ENCODE results near the gene DYNLL1.

The DYNLL1 gene

GRCh38 chr12:120540445-120540844 lies 44.5 kb downstream of the DYNLL1 start:
- H2BK15ac ChIP-seq (ENCODE audit: low read length): no peak overlapping the region
- no peak overlapping the region for H4K91ac ChIP-seq (ENCODE audit: low read depth, low read length, poor library complexity)
- no peak overlapping the region for H2BK5ac ChIP-seq (ENCODE audit: low read length)
- DNase-seq (ENCODE audit: low spot score): no peak
- H4K8ac ChIP-seq (ENCODE audit: low read depth, low read length): no peak overlapping the region
- H3K18ac ChIP-seq (ENCODE audit: low read length): no peak overlapping the region
- H2BK12ac ChIP-seq (ENCODE audit: low read length): no peak overlapping the region
- whole genome bisulfite sequencing, 2 donors (ENCODE audit: extremely low coverage in 2 of 2, insufficient read length in 2 of 2, insufficient replicate concordance in 1 of 2): no CpG with 5 or more reads among the region's 3 CpGs
- no peak overlapping the region for H2BK120ac ChIP-seq (ENCODE audit: low read depth, low read length)
- H3K14ac ChIP-seq (ENCODE audit: low read length): no peak overlapping the region
- no peak overlapping the region for H3K4me3 ChIP-seq (ENCODE audit: low read length in 2 of 2)
- no peak overlapping the region for H2AFZ ChIP-seq (ENCODE audit: low read length)
- no peaks in the 10 kb centered on the region for H3K27me3 ChIP-seq (ENCODE audit: control insufficient read depth in 3 of 3, insufficient read depth in 3 of 3, low read depth in 1 of 3, low read length in 3 of 3)
- H3K27ac ChIP-seq (replicated peaks; ENCODE audit: low read length): no peak overlapping the region
- H3K4me1 ChIP-seq (ENCODE audit: control insufficient read depth in 2 of 2, insufficient read depth in 1 of 2, low read depth in 1 of 2, low read length in 2 of 2): peaks cover 6 to 15% of the 10 kb centered on the region in 2 donors
- no peak overlapping the region for H3K4ac ChIP-seq (ENCODE audit: low read length)
- H2AK5ac ChIP-seq (ENCODE audit: low read depth, low read length): no peak overlapping the region
- no peaks in the 10 kb centered on the region for H3K9me3 ChIP-seq (replicated peaks in 1 of 2; ENCODE audit: control insufficient read depth in 2 of 2, insufficient read depth in 1 of 2, low read depth in 1 of 2, low read length in 2 of 2)
- H3K9ac ChIP-seq (ENCODE audit: low read depth, low read length, poor library complexity): no peak overlapping the region
- no peak overlapping the region for H3K4me2 ChIP-seq (ENCODE audit: insufficient read depth, low read length, poor library complexity, severe bottlenecking)
- peaks cover 3 to 82% of the 10 kb centered on the region in 2 donors for H3K36me3 ChIP-seq (replicated peaks in 1 of 2; ENCODE audit: control insufficient read depth in 2 of 2, insufficient read depth in 2 of 2, low read length in 2 of 2)
- H3K79me1 ChIP-seq (ENCODE audit: low read depth, low read length): peaks cover 4% of the 10 kb centered on the region
- no peak overlapping the region for H3K23ac ChIP-seq (ENCODE audit: low read depth, low read length, poor library complexity)

GRCh38 chr12:120542166-120542565 lies 46.3 kb downstream of the DYNLL1 start:
- H2AK5ac ChIP-seq (ENCODE audit: low read depth, low read length): no peak overlapping the region
- H3K79me1 ChIP-seq (ENCODE audit: low read depth, low read length): peaks cover 3% of the 10 kb centered on the region
- no peak overlapping the region for H3K27ac ChIP-seq (replicated peaks; ENCODE audit: low read length)
- H2BK12ac ChIP-seq (ENCODE audit: low read length): no peak overlapping the region
- no peak overlapping the region for H4K91ac ChIP-seq (ENCODE audit: low read depth, low read length, poor library complexity)
- no peak overlapping the region for H3K4ac ChIP-seq (ENCODE audit: low read length)
- H4K8ac ChIP-seq (ENCODE audit: low read depth, low read length): no peak overlapping the region
- H3K36me3 ChIP-seq (replicated peaks in 1 of 2; ENCODE audit: control insufficient read depth in 2 of 2, insufficient read depth in 2 of 2, low read length in 2 of 2): peaks cover 8 to 79% of the 10 kb centered on the region in 2 donors
- no peak overlapping the region for H3K23ac ChIP-seq (ENCODE audit: low read depth, low read length, poor library complexity)
- no peak overlapping the region for H2BK120ac ChIP-seq (ENCODE audit: low read depth, low read length)
- H3K14ac ChIP-seq (ENCODE audit: low read length): no peak overlapping the region
- H3K4me3 ChIP-seq (ENCODE audit: low read length in 2 of 2): no peak overlapping the region
- no peaks in the 10 kb centered on the region for H3K27me3 ChIP-seq (ENCODE audit: control insufficient read depth in 3 of 3, insufficient read depth in 3 of 3, low read depth in 1 of 3, low read length in 3 of 3)
- DNase-seq (ENCODE audit: low spot score): no peak
- no peak overlapping the region for H3K9ac ChIP-seq (ENCODE audit: low read depth, low read length, poor library complexity)
- H3K4me2 ChIP-seq (ENCODE audit: insufficient read depth, low read length, poor library complexity, severe bottlenecking): no peak overlapping the region
- no peak overlapping the region for H2BK5ac ChIP-seq (ENCODE audit: low read length)
- H3K18ac ChIP-seq (ENCODE audit: low read length): no peak overlapping the region
- no CpG with 5 or more reads among the region's 5 CpGs for WGBS, 2 donors (ENCODE audit: extremely low coverage in 2 of 2, insufficient read length in 2 of 2, insufficient replicate concordance in 1 of 2)
- no peaks in the 10 kb centered on the region for H3K9me3 ChIP-seq (replicated peaks in 1 of 2; ENCODE audit: control insufficient read depth in 2 of 2, insufficient read depth in 1 of 2, low read depth in 1 of 2, low read length in 2 of 2)
- H3K4me1 ChIP-seq (ENCODE audit: control insufficient read depth in 2 of 2, insufficient read depth in 1 of 2, low read depth in 1 of 2, low read length in 2 of 2): peaks cover 0 to 6% of the 10 kb centered on the region in 2 donors
- H2AFZ ChIP-seq (ENCODE audit: low read length): no peak overlapping the region
- no peak overlapping the region for H2BK15ac ChIP-seq (ENCODE audit: low read length)

DNA sequence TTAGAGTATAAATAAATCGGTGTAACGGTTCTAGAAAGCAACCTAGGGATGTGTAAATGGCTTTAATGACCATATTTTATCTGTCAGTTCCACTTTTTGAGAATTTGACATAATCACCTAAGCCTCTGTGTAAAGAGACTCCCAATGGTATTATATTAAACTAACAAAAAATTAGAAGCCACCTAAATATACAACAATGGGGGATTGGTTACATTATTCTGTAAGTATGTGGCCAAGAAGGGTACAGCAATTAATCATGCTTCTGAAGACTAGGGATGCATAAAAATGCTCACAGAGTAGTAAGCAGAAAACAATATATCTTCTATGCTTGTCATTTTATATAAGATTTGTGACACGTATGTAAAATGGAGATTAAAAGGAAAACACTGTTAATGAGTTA lies 48.8 kb downstream of the DYNLL1 start:
- peaks cover 22 to 79% of the 10 kb centered on the region in 2 donors for H3K36me3 ChIP-seq (replicated peaks in 1 of 2; ENCODE audit: control insufficient read depth in 2 of 2, insufficient read depth in 2 of 2, low read length in 2 of 2)
- H2BK5ac ChIP-seq (ENCODE audit: low read length): no peak overlapping the region
- H4K8ac ChIP-seq (ENCODE audit: low read depth, low read length): no peak overlapping the region
- H3K14ac ChIP-seq (ENCODE audit: low read length): no peak overlapping the region
- no peak overlapping the region for H3K4me3 ChIP-seq (ENCODE audit: low read length in 2 of 2)
- H2BK120ac ChIP-seq (ENCODE audit: low read depth, low read length): no peak overlapping the region
- H3K4ac ChIP-seq (ENCODE audit: low read length): no peak overlapping the region
- no peaks in the 10 kb centered on the region for H3K4me1 ChIP-seq (ENCODE audit: control insufficient read depth in 2 of 2, insufficient read depth in 1 of 2, low read depth in 1 of 2, low read length in 2 of 2)
- H3K4me2 ChIP-seq (ENCODE audit: insufficient read depth, low read length, poor library complexity, severe bottlenecking): no peak overlapping the region
- H2AK5ac ChIP-seq (ENCODE audit: low read depth, low read length): no peak overlapping the region
- H4K91ac ChIP-seq (ENCODE audit: low read depth, low read length, poor library complexity): no peak overlapping the region
- H3K23ac ChIP-seq (ENCODE audit: low read depth, low read length, poor library complexity): no peak overlapping the region
- H2AFZ ChIP-seq (ENCODE audit: low read length): no peak overlapping the region
- H3K9me3 ChIP-seq (replicated peaks in 1 of 2; ENCODE audit: control insufficient read depth in 2 of 2, insufficient read depth in 1 of 2, low read depth in 1 of 2, low read length in 2 of 2): no peaks in the 10 kb centered on the region
- H3K18ac ChIP-seq (ENCODE audit: low read length): no peak overlapping the region
- H2BK12ac ChIP-seq (ENCODE audit: low read length): no peak overlapping the region
- 100% methylated on average over 2 of the region's 3 CpGs; no CpG with 5 or more reads in 1 of the 2 donors for WGBS, 2 donors (ENCODE audit: extremely low coverage in 2 of 2, insufficient read length in 2 of 2, insufficient replicate concordance in 1 of 2)
- no peaks in the 10 kb centered on the region for H3K27me3 ChIP-seq (ENCODE audit: control insufficient read depth in 3 of 3, insufficient read depth in 3 of 3, low read depth in 1 of 3, low read length in 3 of 3)
- H2BK15ac ChIP-seq (ENCODE audit: low read length): no peak overlapping the region
- no peak overlapping the region for H3K27ac ChIP-seq (replicated peaks; ENCODE audit: low read length)
- H3K79me1 ChIP-seq (ENCODE audit: low read depth, low read length): peaks cover 3% of the 10 kb centered on the region
- no peak for DNase-seq (ENCODE audit: low spot score)
- H3K9ac ChIP-seq (ENCODE audit: low read depth, low read length, poor library complexity): no peak overlapping the region

GRCh38 chr12:120546050-120546386 lies 50.1 kb downstream of the DYNLL1 start:
- WGBS, 2 donors (ENCODE audit: extremely low coverage in 2 of 2, insufficient read length in 2 of 2, insufficient replicate concordance in 1 of 2): no CpG with 5 or more reads among the region's 3 CpGs
- Histone ChIP-seq H2BK15ac (ENCODE audit: low read length) (no peak overlapping the region), H3K4me1 (ENCODE audit: control insufficient read depth in 2 of 2, insufficient read depth in 1 of 2, low read depth in 1 of 2, low read length in 2 of 2) (no peaks in the 10 kb centered on the region), H3K23ac (ENCODE audit: low read depth, low read length, poor library complexity) (no peak overlapping the region), H3K27ac (replicated peaks; ENCODE audit: low read length) (no peak overlapping the region), H2BK12ac (ENCODE audit: low read length) (no peak overlapping the region), H3K9ac (ENCODE audit: low read depth, low read length, poor library complexity) (no peak overlapping the region), H2AFZ (ENCODE audit: low read length) (no peak overlapping the region), H3K4ac (ENCODE audit: low read length) (no peak overlapping the region), H3K27me3 (ENCODE audit: control insufficient read depth in 3 of 3, insufficient read depth in 3 of 3, low read depth in 1 of 3, low read length in 3 of 3) (no peaks in the 10 kb centered on the region), H3K36me3 (replicated peaks in 1 of 2; ENCODE audit: control insufficient read depth in 2 of 2, insufficient read depth in 2 of 2, low read length in 2 of 2) (peaks cover 20 to 78% of the 10 kb centered on the region in 2 donors), H3K18ac (ENCODE audit: low read length) (no peak overlapping the region), H2BK120ac (ENCODE audit: low read depth, low read length) (no peak overlapping the region), H4K91ac (ENCODE audit: low read depth, low read length, poor library complexity) (no peak overlapping the region), H3K79me1 (ENCODE audit: low read depth, low read length) (peaks cover 4% of the 10 kb centered on the region), H2AK5ac (ENCODE audit: low read depth, low read length) (no peak overlapping the region), H4K8ac (ENCODE audit: low read depth, low read length) (no peak overlapping the region), H3K4me2 (ENCODE audit: insufficient read depth, low read length, poor library complexity, severe bottlenecking) (no peak overlapping the region), H3K4me3 (ENCODE audit: low read length in 2 of 2) (no peak overlapping the region), H3K14ac (ENCODE audit: low read length) (no peak overlapping the region), H2BK5ac (ENCODE audit: low read length) (no peak overlapping the region), H3K9me3 (replicated peaks in 1 of 2; ENCODE audit: control insufficient read depth in 2 of 2, insufficient read depth in 1 of 2, low read depth in 1 of 2, low read length in 2 of 2) (no peaks in the 10 kb centered on the region)
- no peak for DNase-seq (ENCODE audit: low spot score)
